NCI-H2107 treated with DMSO at 0.1 percent for 48 hours (cell line): ENCODE results near the gene TRPM3.

Experiments
- DNase-seq: peaks from one replicate; lab custom pipeline; 2025; ENCODE audit not compliant: unreplicated experiment; lab: John Stamatoyannopoulos, UW

TRPM3 gene

GRCh38 chr9:70535546-70536323, 585.7 kb downstream of the TRPM3 start:
- no peak for DNase-seq

GRCh38 chr9:70534471-70534870, 587.0 kb downstream of the TRPM3 start:
- no peak for DNase-seq

- DNase-seq = no peak
Measured at GRCh38 chr9:70534061-70534460, 587.4 kb downstream of the TRPM3 start.

GRCh38 chr9:70533492-70533891, 587.9 kb downstream of the TRPM3 start:
- no peak for DNase-seq

- DNase-seq = no peak
Measured at GRCh38 chr9:70532716-70533115, 588.7 kb downstream of the TRPM3 start.

- no peak for DNase-seq
Measured at GRCh38 chr9:70531311-70531710, 590.1 kb downstream of the TRPM3 start.

- DNase-seq = no peak
Measured at GRCh38 chr9:70530716-70531115, 590.7 kb downstream of the TRPM3 start.

- DNase-seq = no peak
Measured at GRCh38 chr9:70529833-70530232, 591.6 kb downstream of the TRPM3 start.

GRCh38 chr9:70529377-70529776, 592.0 kb downstream of the TRPM3 start:
- DNase-seq = no peak

- DNase-seq = no peak
Measured at GRCh38 chr9:70526902-70527301, 594.5 kb downstream of the TRPM3 start.

GRCh38 chr9:70525519-70525918, 595.9 kb downstream of the TRPM3 start:
- no peak for DNase-seq

- DNase-seq = no peak
Measured at GRCh38 chr9:70519912-70520724, 601.3 kb downstream of the TRPM3 start.

- DNase-seq = no peak
Measured at GRCh38 chr9:70517926-70518610, 603.4 kb downstream of the TRPM3 start.

GRCh38 chr9:70514273-70514672, 607.1 kb downstream of the TRPM3 start:
- no peak for DNase-seq

GRCh38 chr9:70511858-70512257, 609.6 kb downstream of the TRPM3 start:
- DNase-seq = no peak

GRCh38 chr9:70510157-70510770, 611.2 kb downstream of the TRPM3 start:
- no peak for DNase-seq

GRCh38 chr9:70506159-70506558, 615.3 kb downstream of the TRPM3 start:
- DNase-seq = no peak

GRCh38 chr9:70504834-70505233, 616.6 kb downstream of the TRPM3 start:
- no peak for DNase-seq

- no peak for DNase-seq
Measured at GRCh38 chr9:70502690-70503089, 618.7 kb downstream of the TRPM3 start.

- DNase-seq = no peak
Measured at GRCh38 chr9:70500793-70501192, 620.6 kb downstream of the TRPM3 start.

- no peak for DNase-seq
Measured at GRCh38 chr9:70499621-70500020, 621.8 kb downstream of the TRPM3 start.
